ENCODE results near the gene CALML5. TPM values are rescaled to one million over a fixed set of nuclear protein-coding genes. Genes with fewer than 3 reads are reported as not detected.

CALML5 gene
- total RNA-seq, 1 donor from 2014 or later: not detected

DNA sequence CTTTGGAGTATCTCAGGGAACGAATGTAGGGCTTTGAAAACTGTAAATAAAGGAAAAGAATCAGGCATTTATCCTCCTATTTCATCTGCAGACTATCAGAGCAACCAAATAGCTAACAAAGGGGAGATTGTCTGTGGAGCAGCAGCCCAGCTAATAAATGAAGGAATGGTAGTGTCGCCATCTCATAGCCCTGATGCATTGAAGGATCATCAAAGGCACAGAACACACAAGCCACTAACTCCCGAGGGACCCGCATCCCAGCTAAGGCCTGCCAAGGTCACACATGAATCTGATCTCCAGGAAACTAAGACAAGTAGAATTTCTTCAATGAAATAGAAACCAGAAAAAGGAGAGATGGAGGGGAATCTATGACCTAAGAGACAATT is 38.2 kb downstream of the CALML5 start:
- Mint-ChIP-seq H3K27ac (no peak overlapping the region), H3K4me1 (ENCODE audit: unreplicated experiment) (peaks cover 37% of the 10 kb centered on the region), H3K36me3 (peaks cover 36% of the 10 kb centered on the region), H3K9me3 (no peaks in the 10 kb centered on the region), H3K4me3 (peak overlapping the region; percentile 14), H3K27me3 (no peaks in the 10 kb centered on the region)
- no peak for DNase-seq (ENCODE audit: extremely low spot score, unreplicated experiment)
- TF ChIP-seq, protein P1, sequence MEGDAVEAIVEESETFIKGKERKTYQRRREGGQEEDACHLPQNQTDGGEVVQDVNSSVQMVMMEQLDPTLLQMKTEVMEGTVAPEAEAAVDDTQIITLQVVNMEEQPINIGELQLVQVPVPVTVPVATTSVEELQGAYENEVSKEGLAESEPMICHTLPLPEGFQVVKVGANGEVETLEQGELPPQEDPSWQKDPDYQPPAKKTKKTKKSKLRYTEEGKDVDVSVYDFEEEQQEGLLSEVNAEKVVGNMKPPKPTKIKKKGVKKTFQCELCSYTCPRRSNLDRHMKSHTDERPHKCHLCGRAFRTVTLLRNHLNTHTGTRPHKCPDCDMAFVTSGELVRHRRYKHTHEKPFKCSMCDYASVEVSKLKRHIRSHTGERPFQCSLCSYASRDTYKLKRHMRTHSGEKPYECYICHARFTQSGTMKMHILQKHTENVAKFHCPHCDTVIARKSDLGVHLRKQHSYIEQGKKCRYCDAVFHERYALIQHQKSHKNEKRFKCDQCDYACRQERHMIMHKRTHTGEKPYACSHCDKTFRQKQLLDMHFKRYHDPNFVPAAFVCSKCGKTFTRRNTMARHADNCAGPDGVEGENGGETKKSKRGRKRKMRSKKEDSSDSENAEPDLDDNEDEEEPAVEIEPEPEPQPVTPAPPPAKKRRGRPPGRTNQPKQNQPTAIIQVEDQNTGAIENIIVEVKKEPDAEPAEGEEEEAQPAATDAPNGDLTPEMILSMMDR (conservative IDR thresholded peaks at IDR 0.05): no peak

DNA sequence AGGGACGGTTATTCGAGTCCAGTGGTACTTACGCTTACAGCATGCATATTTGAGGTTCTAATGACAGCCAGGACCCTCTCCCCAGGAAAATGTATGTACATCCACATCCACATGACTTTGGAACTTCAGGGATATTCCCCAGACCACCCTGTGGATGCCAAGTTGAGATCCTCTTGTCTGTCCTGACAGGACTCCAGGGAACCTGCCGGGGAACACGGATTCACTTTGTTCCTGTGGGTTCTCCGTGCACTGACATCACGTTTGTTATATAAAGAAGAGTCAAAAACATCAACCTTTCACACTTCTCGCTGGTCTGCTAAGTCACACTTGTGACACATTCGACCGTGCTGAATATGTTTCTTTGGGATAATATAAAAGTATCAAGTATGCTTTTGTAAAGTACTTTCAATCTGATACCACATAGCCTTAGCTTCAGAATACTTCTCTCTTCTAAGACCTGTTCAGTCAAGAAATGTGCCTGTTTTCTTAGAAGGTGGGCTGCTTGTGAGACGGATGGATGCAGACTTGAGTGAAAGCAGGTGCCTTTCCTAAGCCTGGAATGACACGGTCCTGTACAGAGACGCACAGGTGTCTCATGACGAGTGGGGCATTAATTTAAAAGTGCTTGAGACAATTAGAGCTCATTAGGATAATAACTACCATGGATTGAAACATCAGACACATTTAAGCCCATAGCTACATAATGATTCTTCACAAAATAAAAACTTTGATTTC is 38.7 kb downstream of the CALML5 start:
- Mint-ChIP-seq H3K27me3 (no peaks in the 10 kb centered on the region), H3K4me1 (ENCODE audit: unreplicated experiment) (peaks cover 33% of the 10 kb centered on the region), H3K27ac (no peak overlapping the region), H3K9me3 (no peaks in the 10 kb centered on the region), H3K4me3 (peak overlapping the region; percentile 14), H3K36me3 (peaks cover 41% of the 10 kb centered on the region)
- DNase-seq (ENCODE audit: extremely low spot score, unreplicated experiment): no peak
- TF ChIP-seq, protein P1 (conservative IDR thresholded peaks at IDR 0.05): no peak

DNA sequence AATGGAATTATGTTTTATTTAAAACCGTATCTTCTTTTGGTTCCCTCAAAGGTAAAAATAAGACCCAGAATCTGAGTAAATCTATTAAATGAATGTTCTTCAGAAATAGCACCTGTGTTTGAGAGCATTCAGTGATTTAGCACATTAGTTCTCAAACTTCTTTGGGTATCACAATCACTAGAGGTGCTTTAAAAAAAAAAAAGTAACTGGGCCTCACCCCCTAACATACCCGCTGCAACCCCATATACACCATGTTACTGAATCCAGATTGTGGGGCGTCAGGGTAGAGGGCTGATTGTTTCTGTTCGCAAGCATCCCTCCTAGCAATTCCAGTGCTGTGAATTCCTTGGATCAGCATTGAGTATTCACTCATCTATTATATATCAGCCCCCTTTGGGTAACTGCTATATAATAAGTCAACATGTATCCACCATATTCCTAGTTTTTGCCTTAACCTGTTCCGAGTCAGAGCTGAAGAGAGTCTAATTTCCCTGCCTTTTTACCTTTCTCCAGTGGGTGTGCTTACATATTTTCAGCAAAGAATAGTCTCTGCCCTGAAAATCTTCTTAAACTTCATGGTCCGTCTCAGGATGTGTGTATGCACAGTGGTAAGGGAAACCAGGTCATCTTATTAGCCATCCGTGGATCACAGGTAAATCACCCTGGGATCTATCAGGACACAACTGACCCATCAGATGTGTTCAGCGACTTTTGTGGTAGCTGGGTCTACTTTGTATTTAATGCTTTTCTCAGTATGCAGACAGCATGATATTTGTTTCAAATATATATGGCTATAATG is 40.2 kb downstream of the CALML5 start:
- H3K4me1 Mint-ChIP-seq (ENCODE audit: unreplicated experiment): peaks cover 28% of the 10 kb centered on the region
- TF ChIP-seq, protein P1 (conservative IDR thresholded peaks at IDR 0.05): no peak
- no peak overlapping the region for H3K27ac Mint-ChIP-seq
- H3K27me3 Mint-ChIP-seq: no peaks in the 10 kb centered on the region
- no peak overlapping the region for H3K4me3 Mint-ChIP-seq
- no peaks in the 10 kb centered on the region for H3K9me3 Mint-ChIP-seq
- H3K36me3 Mint-ChIP-seq: peaks cover 52% of the 10 kb centered on the region
- no peak for DNase-seq (ENCODE audit: extremely low spot score, unreplicated experiment)

DNA sequence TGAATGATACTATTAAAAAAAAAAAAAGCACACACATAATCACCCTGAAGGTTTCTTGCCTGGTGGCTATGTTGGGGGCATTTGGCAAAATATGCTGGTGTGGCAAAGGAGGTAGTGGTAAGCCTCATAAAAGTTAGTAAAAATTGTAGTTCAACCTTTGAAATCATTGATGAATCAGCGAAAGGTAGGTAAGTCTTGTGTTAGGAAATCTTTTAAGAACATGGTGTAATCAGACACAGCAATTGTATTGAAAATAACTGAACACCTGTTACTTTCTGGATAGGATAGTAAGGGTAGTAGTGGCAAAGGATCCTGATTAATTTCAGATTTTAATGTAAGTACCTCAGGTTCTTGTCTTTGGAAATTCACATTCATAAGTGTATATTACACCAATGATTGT is 40.9 kb downstream of the CALML5 start:
- peaks cover 25% of the 10 kb centered on the region for H3K4me1 Mint-ChIP-seq (ENCODE audit: unreplicated experiment)
- H3K27ac Mint-ChIP-seq: no peak overlapping the region
- no peaks in the 10 kb centered on the region for H3K9me3 Mint-ChIP-seq
- no peaks in the 10 kb centered on the region for H3K27me3 Mint-ChIP-seq
- TF ChIP-seq, protein P1 (conservative IDR thresholded peaks at IDR 0.05): no peak
- no peak overlapping the region for H3K4me3 Mint-ChIP-seq
- no peak for DNase-seq (ENCODE audit: extremely low spot score, unreplicated experiment)
- peaks cover 59% of the 10 kb centered on the region for H3K36me3 Mint-ChIP-seq

DNA sequence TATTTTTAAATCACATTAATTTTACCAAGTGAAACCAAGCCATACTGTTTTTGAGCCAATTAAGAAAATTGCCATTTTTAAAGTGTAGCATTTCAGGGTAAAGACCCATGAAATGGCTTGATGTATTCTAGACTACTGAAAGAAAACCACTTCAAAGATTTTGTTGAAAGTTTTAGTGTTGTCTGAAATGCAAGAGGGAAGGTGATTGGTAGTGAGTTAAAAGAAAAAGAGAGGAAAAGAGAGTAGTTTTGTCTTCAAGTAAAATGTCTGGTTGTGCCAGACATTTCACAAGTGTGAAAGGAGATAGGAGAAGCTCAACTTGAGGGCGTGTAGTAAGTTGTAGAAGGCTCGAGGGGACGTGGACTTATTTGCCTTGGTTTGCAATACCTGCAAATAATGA is 41.6 kb downstream of the CALML5 start:
- DNase-seq (ENCODE audit: extremely low spot score, unreplicated experiment): no peak
- TF ChIP-seq, protein P1 (conservative IDR thresholded peaks at IDR 0.05): no peak
- no peak overlapping the region for H3K27ac Mint-ChIP-seq
- peaks cover 21% of the 10 kb centered on the region for H3K4me1 Mint-ChIP-seq (ENCODE audit: unreplicated experiment)
- no peaks in the 10 kb centered on the region for H3K9me3 Mint-ChIP-seq
- H3K4me3 Mint-ChIP-seq: no peak overlapping the region
- H3K27me3 Mint-ChIP-seq: no peaks in the 10 kb centered on the region
- H3K36me3 Mint-ChIP-seq: peaks cover 63% of the 10 kb centered on the region

Data from type B pancreatic cell (in vitro differentiated cells).